HUES48 (cell line): ENCODE measurements around the gene PICALM.
"Not testable (repeated sequence)": the region's sequence is repeated elsewhere in the genome, so short reads cannot be mapped to it uniquely, and the experiment has no call there.

Source experiments
- H3K27ac ChIP-seq: one replicate; pipeline ENCODE4 v1.7.0; 2013; ENCODE audit warnings: low read depth, low read length, inconsistent platforms
- H3K27me3 ChIP-seq: 2 replicates; pipeline ENCODE4 v1.6.1; 2013; ENCODE audit warnings: mild to moderate bottlenecking, low read length; ENCODE audit not compliant: control insufficient read depth, insufficient read depth
- H3K36me3 ChIP-seq: 2 replicates; pipeline ENCODE4 v1.6.1; 2013; ENCODE audit warnings: low read length; ENCODE audit not compliant: control insufficient read depth, insufficient read depth
- H3K4me1 ChIP-seq: 2 replicates; pipeline ENCODE4 v1.6.1; 2013; ENCODE audit warnings: mild to moderate bottlenecking, low read length; ENCODE audit not compliant: control insufficient read depth, insufficient read depth
- H3K4me3 ChIP-seq: 2 replicates; pipeline ENCODE4 v1.5.1; 2013; ENCODE audit warnings: mild to moderate bottlenecking, low read depth, low read length
- H3K9ac ChIP-seq: 2 replicates; pipeline ENCODE4 v1.6.1; 2013; ENCODE audit warnings: mild to moderate bottlenecking, low read depth, low read length, moderate library complexity
- H3K9me3 ChIP-seq: 2 replicates; pipeline ENCODE4 v1.6.1; 2013; ENCODE audit warnings: low read length; ENCODE audit not compliant: control insufficient read depth, insufficient read depth

Gene PICALM

GRCh38 chr11:86105601-86106000 is 36.7 kb upstream of the PICALM start:
- H3K27ac ChIP-seq, H3K9ac ChIP-seq, H3K4me1 ChIP-seq, H3K27me3 ChIP-seq, H3K4me3 ChIP-seq, H3K9me3 ChIP-seq, H3K36me3 ChIP-seq: not testable (repeated sequence)

DNA sequence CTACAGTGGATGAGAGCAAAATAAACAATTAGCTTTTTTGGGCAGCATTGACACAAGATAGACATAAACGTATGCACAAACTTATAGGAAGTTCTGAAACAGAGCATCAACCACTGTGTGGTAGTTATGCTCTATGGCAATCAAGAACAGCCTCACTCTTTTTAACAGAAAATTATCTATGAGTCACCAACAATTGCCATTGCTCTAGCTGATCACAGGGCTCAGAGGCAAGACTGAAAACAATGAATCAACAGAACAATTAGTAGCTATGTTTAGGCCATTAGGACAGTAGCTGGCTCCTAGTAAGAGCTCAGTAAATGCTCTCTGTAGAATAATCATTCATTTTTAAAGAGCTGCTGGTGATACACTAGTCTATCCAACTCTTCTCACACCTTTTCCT is 34.9 kb upstream of the PICALM start:
- Histone ChIP-seq H3K4me1 (no peaks in the 10 kb centered on the region), H3K27me3 (no peaks in the 10 kb centered on the region), H3K9me3 (no peaks in the 10 kb centered on the region), H3K27ac (no peak overlapping the region), H3K4me3 (no peak overlapping the region), H3K36me3 (no peaks in the 10 kb centered on the region), H3K9ac (no peak overlapping the region)

GRCh38 chr11:86101941-86102407 is 33.1 kb upstream of the PICALM start:
- H3K9me3 ChIP-seq = no peaks in the 10 kb centered on the region
- H3K27me3 ChIP-seq = no peaks in the 10 kb centered on the region
- no peak overlapping the region for H3K4me3 ChIP-seq
- H3K4me1 ChIP-seq = no peaks in the 10 kb centered on the region
- no peak overlapping the region for H3K27ac ChIP-seq
- no peaks in the 10 kb centered on the region for H3K36me3 ChIP-seq
- H3K9ac ChIP-seq = no peak overlapping the region

DNA sequence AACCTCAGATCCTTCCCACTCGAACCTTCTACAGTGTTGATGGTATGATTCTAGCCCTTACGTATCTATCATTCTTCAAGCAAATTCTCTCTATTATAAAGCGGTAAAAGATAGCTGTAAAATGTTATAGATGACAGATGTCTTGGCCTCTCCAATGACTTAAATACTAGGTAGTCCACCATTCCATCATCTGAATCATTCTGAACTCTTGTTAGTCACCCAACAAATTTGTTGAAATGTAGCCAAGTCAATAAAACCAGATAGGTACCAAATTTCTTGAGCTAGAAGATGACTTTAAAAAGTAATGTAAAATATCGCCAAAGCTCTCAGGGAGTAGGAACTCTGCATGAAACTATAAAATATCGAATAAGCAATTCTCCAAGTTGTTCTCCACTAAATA is 32.6 kb upstream of the PICALM start:
- Histone ChIP-seq H3K4me1 (no peaks in the 10 kb centered on the region), H3K36me3 (no peaks in the 10 kb centered on the region), H3K4me3 (no peak overlapping the region), H3K9me3 (no peaks in the 10 kb centered on the region), H3K9ac (no peak overlapping the region), H3K27me3 (no peaks in the 10 kb centered on the region), H3K27ac (no peak overlapping the region)

GRCh38 chr11:86099874-86100273 is 31.0 kb upstream of the PICALM start:
- Histone ChIP-seq H3K9me3 (no peaks in the 10 kb centered on the region), H3K9ac (no peak overlapping the region), H3K27me3 (no peaks in the 10 kb centered on the region), H3K36me3 (no peaks in the 10 kb centered on the region), H3K4me1 (no peaks in the 10 kb centered on the region), H3K27ac (no peak overlapping the region), H3K4me3 (no peak overlapping the region)

DNA sequence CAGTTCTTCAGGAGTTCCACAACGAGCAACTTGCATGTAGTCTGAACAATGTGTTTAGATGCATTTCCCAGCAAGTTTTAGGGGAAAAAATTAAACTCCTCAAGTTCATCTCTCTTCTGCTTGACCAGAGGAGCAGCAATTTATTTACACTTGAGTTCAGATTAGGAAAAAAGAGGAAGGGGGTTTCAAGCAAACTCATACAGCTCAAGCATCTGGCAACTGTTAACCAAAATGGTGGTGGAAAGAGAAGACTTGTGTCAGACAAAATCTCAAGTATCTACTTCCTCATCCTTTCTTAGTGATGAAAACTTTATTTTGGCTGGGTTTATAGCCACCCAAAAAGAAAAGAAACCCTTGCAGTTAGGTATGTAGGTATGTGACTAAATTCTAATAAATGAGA is 29.1 kb upstream of the PICALM start:
- no peaks in the 10 kb centered on the region for H3K27me3 ChIP-seq
- no peaks in the 10 kb centered on the region for H3K9me3 ChIP-seq
- no peaks in the 10 kb centered on the region for H3K4me1 ChIP-seq
- H3K27ac ChIP-seq = no peak overlapping the region
- H3K36me3 ChIP-seq = no peaks in the 10 kb centered on the region
- H3K9ac ChIP-seq = no peak overlapping the region
- no peak overlapping the region for H3K4me3 ChIP-seq

- no peak overlapping the region for H3K4me3 ChIP-seq
- no peak overlapping the region for H3K9ac ChIP-seq
- H3K27ac ChIP-seq = no peak overlapping the region
- H3K4me1 ChIP-seq = 0 out of 2 replicates have a peak, but pooled peaks cover 4% of the 10 kb centered on the region
- no peaks in the 10 kb centered on the region for H3K9me3 ChIP-seq
- no peaks in the 10 kb centered on the region for H3K27me3 ChIP-seq
- no peaks in the 10 kb centered on the region for H3K36me3 ChIP-seq
These were observed 22.7 kb upstream of the PICALM start for GRCh38 chr11:86091566-86091965.

DNA sequence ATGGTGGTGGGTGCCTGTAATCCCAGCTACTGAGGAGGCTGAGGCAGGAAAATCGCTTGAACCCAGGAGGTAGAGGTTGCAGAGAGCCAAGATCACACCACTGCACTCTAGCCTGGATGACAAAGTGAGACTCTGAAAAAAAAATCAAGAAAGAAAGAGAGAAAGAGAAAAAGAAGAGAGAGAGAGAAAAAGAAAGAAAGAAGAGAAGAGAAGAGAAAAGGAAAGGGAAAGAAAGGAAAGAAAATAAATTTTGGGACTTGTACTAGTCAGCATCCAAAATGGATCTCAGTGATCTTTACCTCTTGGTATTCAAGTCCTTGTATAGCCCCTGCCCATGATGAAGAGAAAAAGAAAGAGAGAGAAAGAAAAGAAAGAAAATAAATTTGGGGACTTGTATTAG is 22.2 kb upstream of the PICALM start:
- H3K27ac ChIP-seq = no peak overlapping the region
- H3K4me3 ChIP-seq = no peak overlapping the region
- H3K4me1 ChIP-seq = 0 out of 2 replicates have a peak, but pooled peaks cover 4% of the 10 kb centered on the region
- H3K9me3 ChIP-seq = no peaks in the 10 kb centered on the region
- H3K36me3 ChIP-seq = no peaks in the 10 kb centered on the region
- no peak overlapping the region for H3K9ac ChIP-seq
- no peaks in the 10 kb centered on the region for H3K27me3 ChIP-seq

- Histone ChIP-seq H3K36me3 (no peaks in the 10 kb centered on the region), H3K4me1 (0 out of 2 replicates have a peak, but pooled peaks cover 4% of the 10 kb centered on the region), H3K27ac (no peak overlapping the region), H3K9ac (no peak overlapping the region), H3K27me3 (no peaks in the 10 kb centered on the region), H3K9me3 (no peaks in the 10 kb centered on the region), H3K4me3 (no peak overlapping the region)
These were observed 20.8 kb upstream of the PICALM start for GRCh38 chr11:86089659-86090058.

GRCh38 chr11:86087688-86088087 is 18.8 kb upstream of the PICALM start:
- H3K27ac ChIP-seq, H3K9me3 ChIP-seq, H3K27me3 ChIP-seq, H3K4me3 ChIP-seq, H3K4me1 ChIP-seq, H3K9ac ChIP-seq, H3K36me3 ChIP-seq: not testable (repeated sequence)

- H3K4me3 ChIP-seq = no peak overlapping the region
- no peak overlapping the region for H3K9ac ChIP-seq
- H3K4me1 ChIP-seq = 0 out of 2 replicates have a peak, but pooled peaks cover 4% of the 10 kb centered on the region
These were observed 18.4 kb upstream of the PICALM start for GRCh38 chr11:86087256-86087655.

GRCh38 chr11:86081455-86081854 is 12.6 kb upstream of the PICALM start:
- no peaks in the 10 kb centered on the region for H3K36me3 ChIP-seq
- H3K9me3 ChIP-seq = no peaks in the 10 kb centered on the region
- no peak overlapping the region for H3K27ac ChIP-seq
- no peaks in the 10 kb centered on the region for H3K27me3 ChIP-seq
- H3K9ac ChIP-seq = no peak overlapping the region
- H3K4me3 ChIP-seq = no peak overlapping the region
- no peaks in the 10 kb centered on the region for H3K4me1 ChIP-seq

More at GRCh38 chr11:86087256-86087655, 18.4 kb upstream of the PICALM start:
- Histone ChIP-seq H3K36me3 (no peaks in the 10 kb centered on the region), H3K27me3 (no peaks in the 10 kb centered on the region), H3K9me3 (no peaks in the 10 kb centered on the region), H3K27ac (no peak overlapping the region)
